Esophagus squamous epithelium (tissue), 5 donors: Measurements from ENCODE around the gene DYNC1LI2. TPM values are rescaled to one million over a fixed set of nuclear protein-coding genes. Genes with fewer than 3 reads are reported as not detected.

Experiments used
- DNase-seq: peaks from one replicate; lab custom pipeline; 2025; lab: John Stamatoyannopoulos, UW
- H3K27ac ChIP-seq, 4 donors: fragments of 200-600 bp; sonication (generic); one replicate each; pipeline ENCODE4 v1.5.1; 2016 to 2019; ENCODE audit warnings: mild to moderate bottlenecking in 1 of 4
- H3K27me3 ChIP-seq, 4 donors: fragments of 200-600 bp; sonication (generic); 1 replicate in 3 of 4; 2 replicates in 1 of 4; pipeline versions ENCODE4 v1.5.1 to v1.6.0; 2017 to 2021; ENCODE audit warnings: antibody characterized with exemption in 1 of 4
- H3K36me3 ChIP-seq, 3 donors: fragments of 200-600 bp; sonication (generic); one replicate each; pipeline ENCODE4 v1.5.1; 2016 to 2019
- H3K4me1 ChIP-seq, 3 donors: fragments of 200-600 bp; sonication (generic); one replicate each; pipeline ENCODE4 v1.5.1; 2017 to 2019
- H3K4me3 ChIP-seq, 4 donors: fragments of 200-600 bp; sonication (generic); 1 replicate in 3 of 4; 2 replicates in 1 of 4; pipeline ENCODE4 v1.5.1; 2016 to 2019; ENCODE audit warnings: mild to moderate bottlenecking in 2 of 4, moderate library complexity in 1 of 4
- H3K9me3 ChIP-seq, 3 donors: fragments of 200-600 bp; sonication (generic); one replicate each; pipeline ENCODE4 v1.5.1; 2016 to 2019
- CTCF ChIP-seq, 6 experiments: fragments of 450-650 bp in 4 of 6; fragments of 200-600 bp in 2 of 6; sonication (generic) in 2 of 6; IDR thresholded peaks; one replicate each; pipeline ENCODE4 v1.5.1; 2016 to 2019; ENCODE audit warnings: antibody characterized with exemption in 6 of 6, mild to moderate bottlenecking in 4 of 6, moderate library complexity in 4 of 6
- POLR2A ChIP-seq, 4 donors: fragments of 450-650 bp; IDR thresholded peaks; one replicate each; pipeline ENCODE4 v1.6.1; 2017; ENCODE audit warnings: antibody characterized with exemption in 4 of 4, mild to moderate bottlenecking in 4 of 4, moderate library complexity in 3 of 4
- WGBS, 2 donors: methylation state at CpG; one replicate each; pipeline ENCODE4 v1.1.5; 2018; 5-methylcytosine and 5-hydroxymethylcytosine counted together
- intact Hi-C: fragments of 100-400 bp; cut with DNase I; formaldehyde crosslinking; loops from one replicate; pipeline ENCODE4 v1.15.0; 2022
- total RNA-seq, 4 donors: library from RNA; depleted of rRNA; stranded (reverse); fragments of >200 nt; gene quantifications; one replicate each; pipeline ENCODE4 v1.1.0, GENCODE V29; 2016
- donor health status: DM: yes; HTN: yes; CAD: no.

DYNC1LI2 gene
- total RNA-seq, 4 donors from 2014 or later = 66.4 to 140 (median 86.2) TPM

- intact Hi-C loops = no loop called here
- Histone ChIP-seq H3K4me1 (peaks cover 0 to 14% (median 0%) of the 10 kb centered on the region in 3 donors), H3K36me3 (peaks cover 28 to 94% (median 72%) of the 10 kb centered on the region in 3 donors), H3K4me3 (no peak overlapping the region), H3K27me3 (no peaks in the 10 kb centered on the region), H3K9me3 (no peaks in the 10 kb centered on the region), H3K27ac (no peak overlapping the region)
- DNase-seq = no peak
- no peak for TF ChIP-seq CTCF (IDR thresholded peaks at IDR 0.05)
- no peak for TF ChIP-seq POLR2A (IDR thresholded peaks at IDR 0.05)
- WGBS, 2 donors = 33 to 51% methylated on average over 2 to 4 of the region's 4 CpGs
These were observed 22.6 kb downstream of the DYNC1LI2 start for GRCh38 chr16:66728804-66729203.

- no peak for DNase-seq
- Histone ChIP-seq H3K9me3 (no peaks in the 10 kb centered on the region), H3K36me3 (peaks cover 23 to 94% (median 71%) of the 10 kb centered on the region in 3 donors), H3K4me1 (peaks cover 0 to 14% (median 0%) of the 10 kb centered on the region in 3 donors), H3K27me3 (no peaks in the 10 kb centered on the region), H3K4me3 (no peak overlapping the region), H3K27ac (no peak overlapping the region)
- TF ChIP-seq CTCF (IDR thresholded peaks at IDR 0.05) (peak; percentile 48 to 72 (median 62)), POLR2A (IDR thresholded peaks at IDR 0.05) (no peak)
- intact Hi-C loops = no loop called here
- 28 to 29% methylated on average over 3 of the region's 3 CpGs for WGBS, 2 donors
These were observed 23.2 kb downstream of the DYNC1LI2 start for GRCh38 chr16:66728117-66728787.

GRCh38 chr16:66720766-66721165, 30.6 kb downstream of the DYNC1LI2 start:
- intact Hi-C loops = no loop called here
- H3K4me3 ChIP-seq = no peak overlapping the region
- no peak for DNase-seq
- no peak for TF ChIP-seq CTCF (IDR thresholded peaks at IDR 0.05)
- no peak for TF ChIP-seq POLR2A (IDR thresholded peaks at IDR 0.05)
- no peaks in the 10 kb centered on the region for H3K27me3 ChIP-seq
- WGBS, 2 donors = 39 to 54% methylated on average over 3 of the region's 3 CpGs
- H3K4me1 ChIP-seq = peaks cover 0 to 5% (median 0%) of the 10 kb centered on the region in 3 donors
- no peaks in the 10 kb centered on the region for H3K9me3 ChIP-seq
- peaks cover 22 to 76% (median 29%) of the 10 kb centered on the region in 3 donors for H3K36me3 ChIP-seq
- no peak overlapping the region for H3K27ac ChIP-seq

- Histone ChIP-seq H3K9me3 (no peaks in the 10 kb centered on the region), H3K4me1 (peaks cover 0 to 11% (median 0%) of the 10 kb centered on the region in 3 donors), H3K27me3 (no peaks in the 10 kb centered on the region), H3K36me3 (peaks cover 10 to 60% (median 15%) of the 10 kb centered on the region in 3 donors), H3K27ac (no peak overlapping the region), H3K4me3 (no peak overlapping the region)
- DNase-seq = no peak
- intact Hi-C loops = no loop called here
- WGBS, 2 donors = 88 to 94% methylated on average over 4 of the region's 4 CpGs
- TF ChIP-seq CTCF (IDR thresholded peaks at IDR 0.05) (no peak), POLR2A (IDR thresholded peaks at IDR 0.05) (no peak)
These were observed 32.2 kb downstream of the DYNC1LI2 start for GRCh38 chr16:66719246-66719645.

GRCh38 chr16:66717776-66718175, 33.6 kb downstream of the DYNC1LI2 start:
- no peak for TF ChIP-seq CTCF (IDR thresholded peaks at IDR 0.05)
- DNase-seq = no peak
- WGBS, 2 donors = 43 to 87% methylated on average over 3 to 4 of the region's 4 CpGs
- Histone ChIP-seq H3K9me3 (no peaks in the 10 kb centered on the region), H3K4me1 (peaks cover 0 to 15% (median 0%) of the 10 kb centered on the region in 3 donors), H3K27ac (no peak overlapping the region), H3K4me3 (no peak overlapping the region), H3K27me3 (no peaks in the 10 kb centered on the region), H3K36me3 (peaks cover 5 to 46% (median 5%) of the 10 kb centered on the region in 3 donors)
- intact Hi-C loops = no loop called here
